PC-9 (cell line): ENCODE measurements around the gene LURAP1L. TPM values are rescaled to one million over a fixed set of nuclear protein-coding genes. Genes with fewer than 3 reads are reported as not detected.

Source experiments
- BruUV-seq: library from RNA; stranded (reverse); fragments of 400-500 nt; replicated peaks from 2 replicates; lab custom pipeline; 2021; lab: Mats Ljungman, UMichigan
- CTCF ChIA-PET: fragments of 300-600 bp; sonication (Branson Sonifier 250); formaldehyde crosslinking; loops from one replicate; lab custom pipeline; 2022; ENCODE audit warnings: antibody characterized with exemption; lab: Charles Lee
- POLR2A ChIA-PET: fragments of 300-600 bp; sonication (Branson Sonifier 250); formaldehyde crosslinking; loops from one replicate; lab custom pipeline; 2022; ENCODE audit warnings: antibody characterized with exemption; ENCODE audit not compliant: unreplicated experiment; lab: Charles Lee
- DNase-seq, 2 experiments: peaks; one replicate each; pipeline versions ENCODE4 v3.0.0 to v3.0.0-alpha.2; 2015 to 2022; ENCODE audit warnings: mixed read lengths in 1 of 2
- H2AFZ ChIP-seq: fragments of 200-600 bp; sonication (generic); 2 replicates; pipeline ENCODE4 v1.8.1; 2017; ENCODE audit warnings: antibody characterized with exemption
- H3F3A ChIP-seq: fragments of 200-600 bp; sonication (generic); 2 replicates; pipeline ENCODE4 v1.8.1; 2017; ENCODE audit warnings: antibody characterized with exemption, mild to moderate bottlenecking, low read depth; ENCODE audit not compliant: insufficient read depth
- H3K27ac ChIP-seq: fragments of 200-600 bp; sonication (generic); 2 replicates; pipeline ENCODE4 v1.6.1; 2016; ENCODE audit warnings: mixed run types
- H3K27me3 ChIP-seq: fragments of 200-600 bp; sonication (generic); 2 replicates; pipeline ENCODE4 v1.6.1; 2016; ENCODE audit warnings: low read depth, mixed run types; ENCODE audit not compliant: insufficient read depth
- H3K36me3 ChIP-seq: fragments of 200-600 bp; sonication (generic); 2 replicates; pipeline ENCODE4 v1.6.1; 2016; ENCODE audit warnings: low read depth, mixed run types
- H3K4me1 ChIP-seq: fragments of 200-600 bp; sonication (generic); replicated peaks from 2 replicates; pipeline ENCODE4 v1.6.1; 2016; ENCODE audit warnings: mixed run types; ENCODE audit not compliant: insufficient read depth
- H3K4me2 ChIP-seq: fragments of 200-600 bp; sonication (generic); 2 replicates; pipeline ENCODE4 v1.6.1; 2017; ENCODE audit warnings: mixed run types
- H3K4me3 ChIP-seq: fragments of 200-600 bp; sonication (generic); 2 replicates; pipeline ENCODE4 v1.6.1; 2016; ENCODE audit warnings: mixed run types
- H3K79me2 ChIP-seq: fragments of 200-600 bp; sonication (generic); 2 replicates; pipeline ENCODE4 v1.6.1; 2017; ENCODE audit warnings: low read depth, mixed run types
- H3K9me2 ChIP-seq: fragments of 200-600 bp; sonication (generic); 2 replicates; pipeline ENCODE4 v1.8.1; 2017; ENCODE audit warnings: mild to moderate bottlenecking; ENCODE audit not compliant: insufficient read depth
- H3K9me3 ChIP-seq: fragments of 200-600 bp; sonication (generic); 2 replicates; pipeline ENCODE4 v1.8.1; 2016; ENCODE audit warnings: low read depth; ENCODE audit not compliant: insufficient read depth
- H4K20me1 ChIP-seq: fragments of 200-600 bp; sonication (generic); 2 replicates; pipeline ENCODE4 v1.8.1; 2017; ENCODE audit not compliant: insufficient read depth
- EZH2 ChIP-seq: fragments of 200-600 bp; sonication (generic); IDR thresholded peaks from 2 replicates; pipeline ENCODE4 v1.8.0; 2017; ENCODE audit warnings: antibody characterized with exemption, low read depth
- intact Hi-C: fragments of 100-400 bp; cut with micrococcal nuclease; formaldehyde crosslinking; loops from one replicate; pipeline ENCODE4 v1.10.0; 2022; ENCODE audit not compliant: unreplicated experiment
- total RNA-seq: library from RNA; stranded (reverse); gene quantifications from 2 replicates; pipeline ENCODE4 v1.2.3, GENCODE V29; 2021
- TF ChIP-seq, protein P1 (sequence below): fragments of 200-600 bp; sonication (generic); conservative IDR thresholded peaks from 2 replicates; pipeline ENCODE4 v1.6.1; 2017; ENCODE audit warnings: mixed run types, antibody characterized with exemption, mild to moderate bottlenecking, moderate library complexity

The LURAP1L gene
- total RNA-seq, 1 experiment from 2014 or later = 4.1 TPM

DNA sequence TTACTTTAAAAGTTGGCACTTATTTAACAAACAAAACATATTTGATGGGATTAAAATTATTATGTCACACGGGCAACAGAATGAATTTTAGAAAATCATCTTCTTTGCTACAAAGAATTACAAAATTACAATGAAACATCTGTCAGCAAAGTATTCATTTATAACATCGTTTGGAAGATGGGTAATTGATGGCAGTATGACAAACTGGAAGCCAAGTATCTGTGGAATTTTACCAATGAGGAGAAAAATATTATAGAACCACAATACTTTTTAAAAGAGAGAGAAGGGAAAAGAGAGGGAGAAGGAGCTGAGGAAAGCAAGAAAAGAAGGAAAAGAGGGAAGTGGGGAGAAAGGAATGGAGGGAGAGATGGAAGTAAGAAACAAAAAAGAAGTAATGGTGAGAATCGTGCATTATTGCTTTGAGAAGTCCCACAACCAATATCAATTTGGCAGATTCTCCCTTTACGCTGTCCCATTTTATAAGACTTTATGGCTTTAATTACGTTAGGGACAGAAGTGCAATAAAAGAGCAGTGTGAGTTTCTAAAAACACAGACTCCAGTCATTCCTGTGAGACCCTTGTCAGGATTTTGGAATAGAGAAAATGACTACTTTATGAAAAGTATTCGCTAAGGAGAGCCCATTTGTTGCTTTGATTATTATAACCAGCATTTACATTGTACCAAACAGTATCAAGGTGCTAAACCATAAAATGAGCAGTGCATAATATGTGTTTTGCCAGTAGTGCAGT is 76.7 kb downstream of the LURAP1L start:
- H3K9me2 ChIP-seq = no peaks in the 10 kb centered on the region
- ChIA-PET POLR2A (no interaction called here), CTCF (no interaction called here)
- H3K4me1 ChIP-seq = no peaks in the 10 kb centered on the region
- no peak overlapping the region for H3K4me2 ChIP-seq
- no peak overlapping the region for H2AFZ ChIP-seq
- H4K20me1 ChIP-seq = no peaks in the 10 kb centered on the region
- H3K27me3 ChIP-seq = no peaks in the 10 kb centered on the region
- no peak for DNase-seq
- intact Hi-C loops = no loop called here
- no peaks in the 10 kb centered on the region for H3K79me2 ChIP-seq
- H3F3A ChIP-seq = no peaks in the 10 kb centered on the region
- 0 out of 2 replicates have a peak, but pooled peaks cover 2% of the 10 kb centered on the region for H3K9me3 ChIP-seq
- no peak overlapping the region for H3K4me3 ChIP-seq
- BruUV-seq = no TSS peak
- TF ChIP-seq EZH2 = no peak
- TF ChIP-seq, protein P1, sequence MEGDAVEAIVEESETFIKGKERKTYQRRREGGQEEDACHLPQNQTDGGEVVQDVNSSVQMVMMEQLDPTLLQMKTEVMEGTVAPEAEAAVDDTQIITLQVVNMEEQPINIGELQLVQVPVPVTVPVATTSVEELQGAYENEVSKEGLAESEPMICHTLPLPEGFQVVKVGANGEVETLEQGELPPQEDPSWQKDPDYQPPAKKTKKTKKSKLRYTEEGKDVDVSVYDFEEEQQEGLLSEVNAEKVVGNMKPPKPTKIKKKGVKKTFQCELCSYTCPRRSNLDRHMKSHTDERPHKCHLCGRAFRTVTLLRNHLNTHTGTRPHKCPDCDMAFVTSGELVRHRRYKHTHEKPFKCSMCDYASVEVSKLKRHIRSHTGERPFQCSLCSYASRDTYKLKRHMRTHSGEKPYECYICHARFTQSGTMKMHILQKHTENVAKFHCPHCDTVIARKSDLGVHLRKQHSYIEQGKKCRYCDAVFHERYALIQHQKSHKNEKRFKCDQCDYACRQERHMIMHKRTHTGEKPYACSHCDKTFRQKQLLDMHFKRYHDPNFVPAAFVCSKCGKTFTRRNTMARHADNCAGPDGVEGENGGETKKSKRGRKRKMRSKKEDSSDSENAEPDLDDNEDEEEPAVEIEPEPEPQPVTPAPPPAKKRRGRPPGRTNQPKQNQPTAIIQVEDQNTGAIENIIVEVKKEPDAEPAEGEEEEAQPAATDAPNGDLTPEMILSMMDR = no peak
- H3K36me3 ChIP-seq = no peaks in the 10 kb centered on the region
- no peak overlapping the region for H3K27ac ChIP-seq

DNA sequence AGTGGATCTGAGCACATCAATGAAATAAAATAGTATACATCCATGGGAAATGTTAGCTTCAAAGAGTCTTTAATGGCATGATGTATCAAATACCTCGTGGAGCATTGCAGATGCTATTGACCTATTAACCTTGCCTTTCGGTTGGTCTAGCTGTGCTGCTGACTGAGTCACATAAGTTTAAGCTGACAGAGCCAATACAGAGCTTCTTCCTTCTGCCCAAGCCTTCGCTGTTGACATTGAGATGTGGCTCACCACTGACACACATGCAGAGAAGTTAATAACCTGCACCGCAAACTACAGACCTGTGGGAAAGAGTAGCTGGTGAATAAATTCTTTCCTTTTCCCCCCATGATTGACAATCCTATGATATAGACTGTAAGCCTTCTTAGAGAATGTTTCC is 78.2 kb downstream of the LURAP1L start:
- intact Hi-C loops = no loop called here
- H3K36me3 ChIP-seq = no peaks in the 10 kb centered on the region
- no peak overlapping the region for H3K4me3 ChIP-seq
- no peak overlapping the region for H2AFZ ChIP-seq
- TF ChIP-seq, protein P1 = no peak
- no peak for TF ChIP-seq EZH2
- no peaks in the 10 kb centered on the region for H3K79me2 ChIP-seq
- H3K27me3 ChIP-seq = no peaks in the 10 kb centered on the region
- H4K20me1 ChIP-seq = no peaks in the 10 kb centered on the region
- no peak for DNase-seq
- ChIA-PET POLR2A (no interaction called here), CTCF (no interaction called here)
- BruUV-seq = no TSS peak
- no peaks in the 10 kb centered on the region for H3K4me1 ChIP-seq
- H3K9me2 ChIP-seq = no peaks in the 10 kb centered on the region
- H3F3A ChIP-seq = no peaks in the 10 kb centered on the region
- no peak overlapping the region for H3K27ac ChIP-seq
- no peak overlapping the region for H3K4me2 ChIP-seq
- H3K9me3 ChIP-seq = no peaks in the 10 kb centered on the region

DNA sequence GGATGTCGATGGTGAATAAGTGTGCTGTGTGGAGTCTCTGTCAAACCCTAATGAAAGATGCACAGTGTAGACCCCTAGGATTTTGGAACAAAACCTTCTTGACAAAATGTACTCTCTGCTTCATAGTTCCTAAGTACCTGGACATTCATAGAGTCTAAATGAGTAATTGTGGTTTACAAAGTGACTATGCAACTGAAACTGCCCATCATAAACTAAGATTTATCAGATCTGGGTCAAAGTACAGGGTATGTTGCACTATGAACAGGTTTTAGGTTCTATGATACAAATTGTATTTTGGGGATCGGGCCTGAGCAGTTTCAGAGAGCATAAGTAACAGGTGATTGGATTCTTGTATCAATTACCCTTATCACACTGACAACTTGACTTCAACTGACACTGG is 79.4 kb downstream of the LURAP1L start:
- Histone ChIP-seq H3K4me3 (no peak overlapping the region), H3K9me3 (no peaks in the 10 kb centered on the region), H3K36me3 (no peaks in the 10 kb centered on the region), H3F3A (peaks cover 5% of the 10 kb centered on the region; the same call in 1 of the 2 replicates), H3K4me1 (peaks cover 4% of the 10 kb centered on the region), H3K9me2 (no peaks in the 10 kb centered on the region), H2AFZ (no peak overlapping the region), H4K20me1 (no peaks in the 10 kb centered on the region), H3K27ac (no peak overlapping the region), H3K4me2 (no peak overlapping the region), H3K27me3 (no peaks in the 10 kb centered on the region), H3K79me2 (no peaks in the 10 kb centered on the region)
- BruUV-seq = no TSS peak
- peak in 1 of 2 experiments; percentile 36 for DNase-seq
- intact Hi-C loops = no loop called here
- ChIA-PET CTCF (no interaction called here), POLR2A (no interaction called here)
- no peak for TF ChIP-seq EZH2
- TF ChIP-seq, protein P1 = no peak
